ENCODE data around the gene CPNE5.

DNA sequence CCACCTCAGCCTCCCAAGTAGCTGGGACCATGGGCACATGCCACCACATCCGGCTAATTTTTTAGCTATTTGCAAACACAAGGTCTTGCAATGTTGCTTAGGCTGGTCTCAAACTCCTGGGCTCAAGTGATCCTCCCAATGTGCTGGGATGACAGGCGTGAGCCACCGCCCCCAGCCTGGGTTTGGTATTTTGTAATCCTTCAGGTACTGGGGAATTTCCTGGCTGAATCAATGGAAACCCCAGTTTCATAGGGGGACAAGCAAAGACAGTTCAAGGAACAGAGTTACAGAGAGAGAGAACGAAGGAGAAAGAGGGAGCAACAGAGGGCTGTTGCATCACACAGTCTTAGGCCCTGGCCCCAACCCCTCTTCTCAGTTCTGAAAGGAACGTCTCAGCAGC, 105.9 kb downstream of the CPNE5 start:
- no peak for TF ChIP-seq ZNF384 (IDR thresholded peaks at IDR 0.05)
- no peak for TF ChIP-seq FOXA1 (IDR thresholded peaks at IDR 0.05)
- TF ChIP-seq FOXK2 (IDR thresholded peaks at IDR 0.05), result no peak
- TF ChIP-seq BHLHE40 (IDR thresholded peaks at IDR 0.05; ENCODE audit: borderline replicate concordance), result no peak
- no peak for TF ChIP-seq SP1 (IDR thresholded peaks at IDR 0.05)
- no peak for TF ChIP-seq TARDBP (IDR thresholded peaks at IDR 0.05)
- no peak for TF ChIP-seq SUZ12 (IDR thresholded peaks at IDR 0.05)
- no peak for TF ChIP-seq FOXM1 (IDR thresholded peaks at IDR 0.05; ENCODE audit: borderline replicate concordance)
- TF ChIP-seq LEF1 (IDR thresholded peaks at IDR 0.05; ENCODE audit: borderline replicate concordance), result no peak
- no peak for TF ChIP-seq ELF4 (IDR thresholded peaks at IDR 0.05)
